H1 (cell line): Measurements from ENCODE around the gene SCN3A. TPM values are rescaled to one million over a fixed set of nuclear protein-coding genes. Genes with fewer than 3 reads are reported as not detected.

Experiments used
- EZH2 ChIP-seq: fragments of 200-600 bp; sonication (generic); IDR thresholded peaks from 2 replicates; pipeline ENCODE4 v1.7.1; 2012; ENCODE audit warnings: low read depth, mild to moderate bottlenecking, moderate library complexity, low read length, inconsistent platforms; ENCODE audit not compliant: severe bottlenecking
- MAFK ChIP-seq: IDR thresholded peaks from 2 replicates; pipeline ENCODE4 v1.6.1; 2012; ENCODE audit warnings: low read depth, mild to moderate bottlenecking, improper control_type of control experiment, low read length
- polyA plus RNA-seq, 7 experiments: library from polyadenylated mRNA; depleted of rRNA in 3 of 7; stranded (reverse) in 5 of 7; unstranded in 2 of 7; fragments of >200 nt in 5 of 7; fragments of 200-250 nt in 2 of 7; gene quantifications; 1 replicate in 5 of 7; 2 replicates in 1 of 7; 4 replicates in 1 of 7; pipeline versions ENCODE4 v1.2.1 to v1.2.3, GENCODE V29; 2011 to 2013; ENCODE audit warnings: missing spikeins in 2 of 7, mixed read lengths in 2 of 7
- total RNA-seq: library from RNA; stranded (reverse); fragmentation: NEBNext Ultra II Directional; extraction: Animal tissue kit (Norgen Biotek cat#: 25700); gene quantifications from 2 replicates; pipeline ENCODE4 v1.2.1, GENCODE V29; 2021

The SCN3A gene
- total and polyA plus RNA-seq, 2 of the 8 experiments (the other 6 are each of a cell fraction or from before 2014, with no cell fraction given) = 0.02 TPM; not detected in 1

GRCh38 chr2:165224941-165225340 is 21.1 kb upstream of the SCN3A start (continued):
- TF ChIP-seq MAFK (no peak), EZH2 (no peak)
